SK-N-SH (cell line): ENCODE results near the gene TJP3. TPM values are rescaled to one million over a fixed set of nuclear protein-coding genes. Genes with fewer than 3 reads are reported as not detected.

ENCODE experiments used
- CTCF ChIA-PET: fragments of 300-600, 350-600 bp; formaldehyde crosslinking; extraction: SDS; loops from one replicate; lab custom pipeline; 2021; lab: Yijun Ruan, JAX
- POLR2A ChIA-PET: fragments of 350-600 bp; sonication (Branson Sonifier 250); formaldehyde crosslinking; extraction: SDS; loops from one replicate; lab custom pipeline; 2020; ENCODE audit warnings: antibody characterized with exemption, inconsistent platforms; lab: Yijun Ruan, JAX
- DNase-seq: peaks from one replicate; pipeline ENCODE4 v3.0.0; 2012
- H2AFZ ChIP-seq: fragments of 200-600 bp; sonication (generic); 2 replicates; pipeline ENCODE4 v1.8.1; 2016; ENCODE audit warnings: antibody characterized with exemption, mild to moderate bottlenecking, low read depth
- H3F3A ChIP-seq: fragments of 200-600 bp; sonication (generic); replicated peaks from 2 replicates; pipeline ENCODE3; 2016; ENCODE audit warnings: antibody characterized with exemption, mild to moderate bottlenecking; ENCODE audit not compliant: insufficient read depth
- H3K27ac ChIP-seq, 2 experiments: fragments of 200-500 bp in 1 of 2; fragments of 200-600 bp in 1 of 2; sonication (Bioruptor generic) in 1 of 2; sonication (generic), shearing (Covaris generic) in 1 of 2; 2 replicates each; pipeline versions ENCODE4 v1.5.1 to v1.6.1; 2014 to 2016; ENCODE audit warnings: low read depth in 2 of 2, inconsistent platforms in 1 of 2, low read length in 1 of 2, mild to moderate bottlenecking in 1 of 2, mixed read lengths in 1 of 2
- H3K27me3 ChIP-seq: fragments of 200-600 bp; sonication (generic), shearing (Covaris generic); 2 replicates; pipeline ENCODE4 v1.6.1; 2016; ENCODE audit warnings: mixed run types; ENCODE audit not compliant: insufficient read depth
- H3K36me3 ChIP-seq, 2 experiments: fragments of 200-500 bp in 1 of 2; fragments of 200-600 bp in 1 of 2; sonication (Bioruptor generic) in 1 of 2; sonication (generic) in 1 of 2; replicated peaks in 1 of 2; 2 replicates each; pipeline versions ENCODE3 to v1.5.1; 2014 to 2016; ENCODE audit warnings: low read length in 1 of 2, mild to moderate bottlenecking in 1 of 2; ENCODE audit not compliant: insufficient read depth in 2 of 2, control insufficient read depth in 1 of 2
- H3K4me1 ChIP-seq, 2 experiments: fragments of 200-500 bp in 1 of 2; fragments of 200-600 bp in 1 of 2; sonication (Bioruptor generic) in 1 of 2; sonication (generic), shearing (Covaris generic) in 1 of 2; 2 replicates each; pipeline versions ENCODE4 v1.5.1 to v1.6.1; 2014 to 2016; ENCODE audit warnings: low read depth in 1 of 2, low read length in 1 of 2, mixed run types in 1 of 2; ENCODE audit not compliant: insufficient read depth in 2 of 2, control insufficient read depth in 1 of 2
- H3K4me2 ChIP-seq: fragments of 200-600 bp; sonication (generic), shearing (Covaris generic); 2 replicates; pipeline ENCODE4 v1.6.1; 2017; ENCODE audit warnings: mixed run types
- H3K4me3 ChIP-seq, 2 experiments: fragments of 200-500 bp in 1 of 2; fragments of 200-600 bp in 1 of 2; sonication (Bioruptor generic) in 1 of 2; sonication (generic), shearing (Covaris generic) in 1 of 2; 2 replicates each; pipeline versions ENCODE4 v1.5.1 to v1.8.1; 2014 to 2016; ENCODE audit warnings: low read depth in 2 of 2, inconsistent platforms in 1 of 2, low read length in 1 of 2, mild to moderate bottlenecking in 1 of 2, mixed read lengths in 1 of 2, moderate library complexity in 1 of 2
- H3K79me2 ChIP-seq: fragments of 200-600 bp; sonication (generic); 2 replicates; pipeline ENCODE4 v1.8.1; 2017; ENCODE audit warnings: mild to moderate bottlenecking; ENCODE audit not compliant: insufficient read depth
- H3K9ac ChIP-seq: fragments of 200-600 bp; sonication (generic); 2 replicates; pipeline ENCODE4 v1.6.1; 2017; ENCODE audit warnings: mixed run types
- H3K9me2 ChIP-seq: fragments of 200-600 bp; sonication (generic); 2 replicates; pipeline ENCODE4 v1.6.1; 2017; ENCODE audit warnings: mixed run types
- H3K9me3 ChIP-seq: fragments of 200-600 bp; sonication (generic); 2 replicates; pipeline ENCODE4 v1.6.1; 2017; ENCODE audit warnings: mixed run types, mild to moderate bottlenecking, moderate library complexity
- H4K20me1 ChIP-seq: fragments of 200-600 bp; sonication (generic); 2 replicates; pipeline ENCODE4 v1.6.1; 2017; ENCODE audit warnings: mild to moderate bottlenecking, mixed run types; ENCODE audit not compliant: insufficient read depth
- FOXJ3 ChIP-seq: sonication (generic); formaldehyde crosslinking; IDR thresholded peaks from 2 replicates; pipeline ENCODE4 v1.5.1; 2020; ENCODE audit warnings: mild to moderate bottlenecking, missing genetic modification reagents
- GABPA ChIP-seq: IDR thresholded peaks from 2 replicates; pipeline ENCODE4 v1.4.0; 2012; ENCODE audit warnings: low read depth, mild to moderate bottlenecking
- GATA2 ChIP-seq: sonication (generic); formaldehyde crosslinking; IDR thresholded peaks from 2 replicates; pipeline ENCODE4 v1.5.0; 2020; ENCODE audit warnings: mild to moderate bottlenecking, missing genetic modification reagents
- MXI1 ChIP-seq: IDR thresholded peaks from 2 replicates; pipeline ENCODE4 v1.6.1; 2012; ENCODE audit warnings: mild to moderate bottlenecking, low read depth, low read length, improper control_type of control experiment
- NFIC ChIP-seq: IDR thresholded peaks from 2 replicates; pipeline ENCODE4 v1.4.0; 2012; ENCODE audit warnings: borderline replicate concordance
- NRF1 ChIP-seq: IDR thresholded peaks from 2 replicates; pipeline ENCODE4 v1.6.1; 2012; ENCODE audit warnings: low read depth, mild to moderate bottlenecking, low read length
- RAD21 ChIP-seq: IDR thresholded peaks from 2 replicates; pipeline ENCODE4 v1.6.1; 2012; ENCODE audit warnings: mild to moderate bottlenecking, low read length
- RFX5 ChIP-seq: IDR thresholded peaks from 2 replicates; pipeline ENCODE4 v1.6.1; 2012; ENCODE audit warnings: mild to moderate bottlenecking, improper control_type of control experiment, low read length
- SIN3A ChIP-seq: IDR thresholded peaks from 2 replicates; pipeline ENCODE4 v1.6.1; 2012; ENCODE audit warnings: low read depth, mild to moderate bottlenecking, low read length, moderate library complexity, borderline replicate concordance
- TAF1 ChIP-seq: IDR thresholded peaks from 2 replicates; pipeline ENCODE4 v1.6.1; 2012; ENCODE audit warnings: low read depth, mild to moderate bottlenecking, low read length, moderate library complexity, borderline replicate concordance
- WGBS: methylation state at CpG from one replicate; pipeline ENCODE4 v1.1.6; 2017; ENCODE audit warnings: low lambda C conversion rate; 5-methylcytosine and 5-hydroxymethylcytosine counted together
- polyA plus RNA-seq, 3 experiments: library from polyadenylated mRNA; depleted of rRNA; stranded (reverse); fragments of >200 nt; gene quantifications; 2 replicates each; pipeline ENCODE4 v1.2.3, GENCODE V29; 2012
- TF ChIP-seq, protein P1 (sequence below): IDR thresholded peaks from 2 replicates; pipeline ENCODE4; 2012
- TF ChIP-seq, protein P2 (sequence below): fragments of 200-600 bp; sonication (generic); IDR thresholded peaks from 2 replicates; pipeline ENCODE4 v1.6.1; 2017; ENCODE audit warnings: antibody characterized with exemption, mild to moderate bottlenecking, moderate library complexity
- TF ChIP-seq, protein P3 (sequence below): IDR thresholded peaks from 2 replicates; pipeline ENCODE4 v1.4.0; 2012; ENCODE audit warnings: low read depth, borderline replicate concordance

The TJP3 gene
- polyA plus RNA-seq, 1 of the 3 experiments (the other 2 are of a cell fraction) = 0.36 TPM

DNA sequence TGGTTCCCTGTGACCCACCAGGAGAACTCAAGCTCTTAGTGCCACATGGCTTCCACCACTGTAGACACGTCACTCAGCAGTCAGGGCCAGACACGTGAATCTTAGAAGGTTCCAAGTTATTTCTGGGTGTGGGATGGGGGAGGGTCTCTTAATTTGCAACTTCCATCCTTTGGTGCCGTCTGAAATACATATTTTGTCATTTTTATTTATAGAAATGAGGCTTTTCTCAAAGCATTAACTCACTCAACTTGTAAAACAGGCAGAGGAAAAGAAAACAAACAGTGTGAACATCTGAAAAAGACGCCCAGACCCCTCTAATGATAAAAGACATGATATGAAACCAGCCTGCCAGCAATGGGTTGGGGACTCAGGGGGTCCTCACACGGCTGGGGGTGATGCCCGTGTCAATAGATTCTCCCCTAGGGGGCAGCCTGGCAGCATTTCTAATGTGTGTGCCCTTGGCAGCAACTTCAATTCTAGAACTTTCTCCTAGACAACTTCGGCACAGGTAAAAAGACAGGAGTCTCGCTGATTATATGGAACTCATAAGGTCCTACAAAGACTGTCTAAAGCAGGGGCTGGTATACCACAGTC, 23.3 kb upstream of the TJP3 start:
- POLR2A ChIA-PET = no interaction called here
- H3K27me3 ChIP-seq = no peaks in the 10 kb centered on the region
- H3K79me2 ChIP-seq = peaks cover 27% of the 10 kb centered on the region; the same call in 1 of the 2 replicates
- H3K9me3 ChIP-seq = no peaks in the 10 kb centered on the region
- WGBS = 89% methylated on average over 8 of the region's 8 CpGs
- no peak for DNase-seq
- no peak overlapping the region for H2AFZ ChIP-seq
- TF ChIP-seq, protein P1, sequence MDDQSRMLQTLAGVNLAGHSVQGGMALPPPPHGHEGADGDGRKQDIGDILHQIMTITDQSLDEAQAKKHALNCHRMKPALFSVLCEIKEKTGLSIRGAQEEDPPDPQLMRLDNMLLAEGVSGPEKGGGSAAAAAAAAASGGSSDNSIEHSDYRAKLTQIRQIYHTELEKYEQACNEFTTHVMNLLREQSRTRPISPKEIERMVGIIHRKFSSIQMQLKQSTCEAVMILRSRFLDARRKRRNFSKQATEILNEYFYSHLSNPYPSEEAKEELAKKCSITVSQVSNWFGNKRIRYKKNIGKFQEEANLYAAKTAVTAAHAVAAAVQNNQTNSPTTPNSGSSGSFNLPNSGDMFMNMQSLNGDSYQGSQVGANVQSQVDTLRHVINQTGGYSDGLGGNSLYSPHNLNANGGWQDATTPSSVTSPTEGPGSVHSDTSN = no peak
- TF ChIP-seq, protein P2, sequence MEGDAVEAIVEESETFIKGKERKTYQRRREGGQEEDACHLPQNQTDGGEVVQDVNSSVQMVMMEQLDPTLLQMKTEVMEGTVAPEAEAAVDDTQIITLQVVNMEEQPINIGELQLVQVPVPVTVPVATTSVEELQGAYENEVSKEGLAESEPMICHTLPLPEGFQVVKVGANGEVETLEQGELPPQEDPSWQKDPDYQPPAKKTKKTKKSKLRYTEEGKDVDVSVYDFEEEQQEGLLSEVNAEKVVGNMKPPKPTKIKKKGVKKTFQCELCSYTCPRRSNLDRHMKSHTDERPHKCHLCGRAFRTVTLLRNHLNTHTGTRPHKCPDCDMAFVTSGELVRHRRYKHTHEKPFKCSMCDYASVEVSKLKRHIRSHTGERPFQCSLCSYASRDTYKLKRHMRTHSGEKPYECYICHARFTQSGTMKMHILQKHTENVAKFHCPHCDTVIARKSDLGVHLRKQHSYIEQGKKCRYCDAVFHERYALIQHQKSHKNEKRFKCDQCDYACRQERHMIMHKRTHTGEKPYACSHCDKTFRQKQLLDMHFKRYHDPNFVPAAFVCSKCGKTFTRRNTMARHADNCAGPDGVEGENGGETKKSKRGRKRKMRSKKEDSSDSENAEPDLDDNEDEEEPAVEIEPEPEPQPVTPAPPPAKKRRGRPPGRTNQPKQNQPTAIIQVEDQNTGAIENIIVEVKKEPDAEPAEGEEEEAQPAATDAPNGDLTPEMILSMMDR = peak; percentile 13
- TF ChIP-seq FOXJ3 (CRISPR knock-in tag) (no peak), GABPA (no peak), TAF1 (no peak), SIN3A (no peak), NRF1 (no peak)
- peaks cover 0 to 6% of the 10 kb centered on the region in 2 experiments; a peak in 1 of 4 replicates for H3K4me1 ChIP-seq
- H3K9me2 ChIP-seq = no peaks in the 10 kb centered on the region
- H3K9ac ChIP-seq = no peak overlapping the region
- CTCF ChIA-PET = interaction anchor here (2.5 kb wide), 1 partner anchor 15 kb away, joined by 6 read pairs; the partner anchor contains the start of gene PIP5K1C
- no peaks in the 10 kb centered on the region for H3K36me3 ChIP-seq
- no peak overlapping the region for H3K27ac ChIP-seq
- no peak overlapping the region for H3K4me2 ChIP-seq
- H3K4me3 ChIP-seq = no peak overlapping the region
- H3F3A ChIP-seq = no peaks in the 10 kb centered on the region
- H4K20me1 ChIP-seq = peaks cover 8% of the 10 kb centered on the region; the same call in 1 of the 2 replicates

DNA sequence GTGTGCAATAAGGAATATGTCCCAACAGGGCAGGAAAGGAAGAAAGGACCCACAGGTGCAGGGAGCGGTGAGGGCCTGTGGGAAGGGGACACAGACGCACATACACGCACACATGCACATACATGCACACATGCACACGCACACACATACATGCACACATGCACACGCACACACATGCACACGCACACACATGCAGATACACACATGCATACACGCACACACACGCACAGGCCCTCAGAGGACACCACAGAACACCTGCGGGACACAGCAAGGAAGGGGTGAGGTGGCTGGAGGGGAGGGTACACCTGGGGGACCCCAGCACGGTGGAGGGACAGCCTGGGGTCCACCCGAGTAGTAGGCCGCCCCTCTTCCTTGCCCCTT, 20.8 kb upstream of the TJP3 start:
- DNase-seq = no peak
- peaks cover 24% of the 10 kb centered on the region for H4K20me1 ChIP-seq
- H3K9me2 ChIP-seq = no peaks in the 10 kb centered on the region
- no peak overlapping the region for H3K27ac ChIP-seq
- H3K27me3 ChIP-seq = no peaks in the 10 kb centered on the region
- no peak overlapping the region for H3K4me2 ChIP-seq
- WGBS = 92% methylated on average over 10 of the region's 12 CpGs
- peaks cover 45% of the 10 kb centered on the region for H3K79me2 ChIP-seq
- ChIA-PET POLR2A (no interaction called here), CTCF (interaction anchor here (1.1 to 2.4 kb wide), 2 partner anchors 21 to 164 kb away, joined by 3 to 13 read pairs; no protein-coding TSS in a partner anchor)
- no peaks in the 10 kb centered on the region for H3F3A ChIP-seq
- H3K9me3 ChIP-seq = no peaks in the 10 kb centered on the region
- H3K4me1 ChIP-seq = peaks cover 0 to 6% of the 10 kb centered on the region in 2 experiments; a peak in 1 of 4 replicates
- no peaks in the 10 kb centered on the region for H3K36me3 ChIP-seq
- H3K9ac ChIP-seq = no peak overlapping the region
- H3K4me3 ChIP-seq = no peak overlapping the region
- no peak overlapping the region for H2AFZ ChIP-seq
- TF ChIP-seq GABPA = no peak
- TF ChIP-seq MXI1 = no peak
- no peak for TF ChIP-seq RAD21
- TF ChIP-seq, protein P3, sequence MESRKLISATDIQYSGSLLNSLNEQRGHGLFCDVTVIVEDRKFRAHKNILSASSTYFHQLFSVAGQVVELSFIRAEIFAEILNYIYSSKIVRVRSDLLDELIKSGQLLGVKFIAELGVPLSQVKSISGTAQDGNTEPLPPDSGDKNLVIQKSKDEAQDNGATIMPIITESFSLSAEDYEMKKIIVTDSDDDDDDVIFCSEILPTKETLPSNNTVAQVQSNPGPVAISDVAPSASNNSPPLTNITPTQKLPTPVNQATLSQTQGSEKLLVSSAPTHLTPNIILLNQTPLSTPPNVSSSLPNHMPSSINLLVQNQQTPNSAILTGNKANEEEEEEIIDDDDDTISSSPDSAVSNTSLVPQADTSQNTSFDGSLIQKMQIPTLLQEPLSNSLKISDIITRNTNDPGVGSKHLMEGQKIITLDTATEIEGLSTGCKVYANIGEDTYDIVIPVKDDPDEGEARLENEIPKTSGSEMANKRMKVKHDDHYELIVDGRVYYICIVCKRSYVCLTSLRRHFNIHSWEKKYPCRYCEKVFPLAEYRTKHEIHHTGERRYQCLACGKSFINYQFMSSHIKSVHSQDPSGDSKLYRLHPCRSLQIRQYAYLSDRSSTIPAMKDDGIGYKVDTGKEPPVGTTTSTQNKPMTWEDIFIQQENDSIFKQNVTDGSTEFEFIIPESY = no peak
- TF ChIP-seq RFX5 = no peak
- TF ChIP-seq GATA2 (CRISPR knock-in tag) = no peak
- no peak for TF ChIP-seq NFIC
- TF ChIP-seq, all 33 proteins: peak for 0
